SHP77 treated with DMSO at 0.1 percent for 48 hours (cell line): ENCODE results near the gene SMAD1.
"Not testable (repeated sequence)": the region's sequence is repeated elsewhere in the genome, so short reads cannot be mapped to it uniquely, and the experiment has no call there.

Experiments
- DNase-seq: peaks from one replicate; lab custom pipeline; 2025; lab: John Stamatoyannopoulos, UW

The SMAD1 gene

DNA sequence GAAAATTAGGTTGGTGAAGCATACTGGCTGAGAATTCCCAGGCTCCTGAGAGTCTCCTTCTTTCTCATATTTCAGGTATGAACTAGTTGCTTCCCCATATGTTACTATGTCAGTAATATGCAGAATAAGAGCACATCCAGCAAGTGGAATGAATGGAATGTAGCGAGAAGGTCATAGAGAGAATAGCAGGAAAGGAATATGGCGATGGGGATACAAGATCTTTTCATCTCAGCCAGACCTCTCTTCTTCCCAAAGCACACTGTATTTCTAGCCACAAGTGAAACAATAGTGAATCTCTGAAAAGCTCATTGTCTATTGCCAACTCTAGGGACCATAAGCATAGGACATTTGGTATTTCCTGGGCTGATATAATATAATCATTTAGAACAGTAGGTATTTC lies 82.9 kb downstream of the SMAD1 start:
- no peak for DNase-seq

DNA sequence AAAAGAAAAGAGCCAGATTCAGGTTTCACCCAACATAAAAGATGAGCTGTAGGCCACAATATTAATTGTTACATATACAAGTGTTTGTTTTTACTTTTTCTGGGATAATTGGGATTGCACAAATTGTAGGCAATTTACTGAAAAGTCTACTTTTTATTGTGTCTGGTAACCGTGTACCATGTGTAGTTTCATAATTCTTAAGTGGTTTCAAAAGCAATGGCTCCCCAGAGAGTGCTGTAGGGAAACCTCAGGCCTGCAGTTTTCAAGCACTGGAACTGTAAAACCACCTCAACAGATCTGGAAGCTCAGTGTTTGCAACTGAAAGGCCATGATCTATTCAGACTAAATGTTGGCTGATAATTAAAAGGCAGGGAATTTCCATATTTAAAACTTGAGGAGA lies 83.7 kb downstream of the SMAD1 start:
- DNase-seq: no peak

DNA sequence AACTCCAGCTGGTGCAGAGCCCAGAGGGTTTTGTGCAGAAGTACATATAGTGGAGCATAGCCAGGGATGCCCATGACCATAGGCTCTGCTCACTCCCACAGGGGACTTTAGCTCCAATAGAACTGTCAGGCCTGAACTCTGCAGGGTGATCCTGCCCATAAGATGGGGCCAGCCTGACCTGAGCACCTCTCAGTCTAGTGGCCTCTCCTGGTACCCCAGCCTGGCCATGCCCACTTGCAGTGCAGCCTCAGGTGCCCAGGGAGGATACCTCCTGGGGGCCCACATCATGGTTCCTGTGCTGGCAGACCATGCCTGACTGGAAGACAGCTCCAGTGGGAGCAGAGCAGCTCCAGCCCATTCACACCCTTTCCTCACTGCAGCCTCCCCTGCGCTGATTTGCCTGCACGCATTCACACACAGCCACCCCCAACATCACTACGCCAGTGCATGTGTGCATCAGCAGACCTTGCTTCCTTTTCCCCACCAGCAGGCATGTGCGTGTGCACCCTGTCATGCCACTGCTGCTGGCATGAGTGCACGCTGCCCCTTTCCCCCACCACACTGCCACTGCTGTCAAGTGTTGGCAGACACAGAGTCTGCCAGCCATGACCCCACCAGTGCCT lies 84.5 kb downstream of the SMAD1 start:
- DNase-seq: no peak

DNA sequence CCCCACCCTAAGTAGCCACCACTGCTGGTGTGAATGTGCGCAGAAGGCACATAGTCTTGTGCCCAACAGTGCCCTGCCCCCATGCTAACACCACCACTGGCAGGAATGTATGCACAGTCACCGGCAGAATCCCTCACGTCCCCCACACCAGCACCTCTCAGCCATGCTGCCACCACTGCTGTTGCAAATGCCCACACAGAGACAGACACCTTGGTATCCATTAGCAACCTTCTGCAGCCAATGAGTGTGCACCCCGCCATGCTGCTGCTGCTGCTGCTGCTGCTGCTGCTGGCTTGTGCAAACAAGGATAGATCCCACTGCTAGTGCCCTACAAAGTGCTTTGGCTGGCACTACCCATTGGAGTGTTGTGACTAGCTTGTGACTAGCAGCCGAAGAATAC lies 85.1 kb downstream of the SMAD1 start:
- no peak for DNase-seq

DNA sequence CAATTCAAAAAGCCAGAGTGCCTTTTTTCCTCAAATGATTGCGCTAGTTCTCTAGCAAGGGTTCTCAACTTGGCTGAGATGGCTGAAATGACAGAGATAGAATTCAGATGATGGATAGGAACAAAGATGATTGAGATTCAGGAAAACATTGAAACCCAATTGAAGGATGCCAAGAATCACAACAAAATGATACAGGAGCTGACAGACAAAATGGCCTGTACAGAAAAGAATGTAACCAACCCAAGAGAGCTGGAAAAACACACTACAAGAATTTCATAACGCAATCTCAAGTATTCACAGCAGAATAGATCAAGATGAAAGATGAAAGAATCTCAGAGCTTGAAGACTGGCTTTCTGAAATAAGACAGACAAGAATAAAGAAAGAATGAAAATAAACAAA lies 85.9 kb downstream of the SMAD1 start:
- DNase-seq: no peak

DNA sequence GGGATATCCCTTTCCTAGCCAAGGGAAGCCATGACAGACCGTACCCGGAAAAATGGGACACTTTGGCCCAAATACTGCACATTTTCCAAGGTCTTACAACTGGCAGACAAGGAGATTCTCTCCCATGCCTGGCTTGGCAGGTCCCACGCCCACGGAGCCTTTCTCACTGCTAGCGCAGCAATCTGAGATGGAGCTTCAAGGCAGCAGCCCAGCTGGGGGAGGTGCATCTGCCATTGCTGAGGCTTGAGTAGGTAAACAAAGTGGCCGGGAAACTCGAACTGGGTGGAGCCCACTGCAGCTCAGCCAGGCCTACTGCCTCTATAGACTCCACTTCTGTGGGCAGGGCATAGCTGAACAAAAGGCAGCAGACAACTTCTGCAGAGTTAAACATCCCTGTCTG lies 92.9 kb downstream of the SMAD1 start:
- DNase-seq: not testable (repeated sequence)

DNA sequence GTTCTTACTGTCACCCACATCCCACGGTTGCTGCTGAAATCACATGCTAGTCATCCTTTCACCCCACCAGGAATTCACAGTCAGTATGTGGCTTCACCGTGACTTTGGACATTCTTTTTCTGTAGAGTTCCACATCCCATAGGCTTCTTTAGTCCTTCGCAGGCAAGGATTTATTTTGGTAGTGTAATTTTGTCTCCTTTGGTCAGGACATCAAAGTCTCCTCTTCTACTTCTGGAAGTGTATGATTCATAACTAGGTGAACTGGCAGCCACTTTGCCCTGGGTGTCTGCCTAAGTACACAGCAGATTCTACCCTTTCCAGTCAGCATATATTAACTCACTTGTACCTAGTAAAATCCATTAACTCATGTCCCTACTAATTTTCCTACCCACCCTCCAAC lies 99.3 kb downstream of the SMAD1 start:
- DNase-seq: no peak

DNA sequence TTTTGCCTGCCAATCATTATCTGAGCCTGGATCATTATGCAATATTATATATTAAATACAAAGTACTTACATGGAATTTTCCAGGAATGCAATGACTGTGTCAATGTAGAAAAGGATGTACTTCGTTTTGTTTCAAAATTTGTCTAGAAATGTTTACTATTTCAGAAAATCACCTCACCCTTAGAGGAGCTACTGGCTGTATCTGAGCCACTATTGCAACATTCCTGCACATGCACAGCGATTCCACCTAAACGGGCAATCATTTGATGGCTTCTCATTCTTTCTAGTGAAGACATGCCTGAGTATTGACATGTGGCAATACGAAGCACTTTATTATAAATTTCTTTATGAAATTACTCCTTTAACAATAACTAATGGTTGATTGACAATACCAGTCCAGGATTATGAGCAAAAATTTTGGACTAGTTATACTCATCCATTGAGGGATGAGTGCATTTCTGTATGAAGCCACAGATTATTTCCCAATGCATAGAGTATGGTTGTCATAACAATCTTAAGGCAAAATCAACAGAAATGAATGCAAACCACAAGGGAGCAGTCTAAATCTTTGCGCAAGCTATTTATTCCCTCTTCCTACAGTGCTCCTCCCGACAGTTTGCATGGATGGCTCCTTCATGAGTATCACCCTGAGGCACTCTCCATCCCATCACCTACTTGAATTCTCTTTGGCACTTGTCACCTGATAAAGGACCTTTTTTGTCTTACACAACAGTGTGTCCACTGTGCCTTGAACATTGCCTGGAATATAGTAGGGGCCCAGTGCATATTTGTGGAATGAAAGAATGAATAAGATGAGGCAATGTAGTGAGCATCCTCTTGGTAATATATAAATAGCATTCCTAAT lies 101.8 kb downstream of the SMAD1 start:
- no peak for DNase-seq

DNA sequence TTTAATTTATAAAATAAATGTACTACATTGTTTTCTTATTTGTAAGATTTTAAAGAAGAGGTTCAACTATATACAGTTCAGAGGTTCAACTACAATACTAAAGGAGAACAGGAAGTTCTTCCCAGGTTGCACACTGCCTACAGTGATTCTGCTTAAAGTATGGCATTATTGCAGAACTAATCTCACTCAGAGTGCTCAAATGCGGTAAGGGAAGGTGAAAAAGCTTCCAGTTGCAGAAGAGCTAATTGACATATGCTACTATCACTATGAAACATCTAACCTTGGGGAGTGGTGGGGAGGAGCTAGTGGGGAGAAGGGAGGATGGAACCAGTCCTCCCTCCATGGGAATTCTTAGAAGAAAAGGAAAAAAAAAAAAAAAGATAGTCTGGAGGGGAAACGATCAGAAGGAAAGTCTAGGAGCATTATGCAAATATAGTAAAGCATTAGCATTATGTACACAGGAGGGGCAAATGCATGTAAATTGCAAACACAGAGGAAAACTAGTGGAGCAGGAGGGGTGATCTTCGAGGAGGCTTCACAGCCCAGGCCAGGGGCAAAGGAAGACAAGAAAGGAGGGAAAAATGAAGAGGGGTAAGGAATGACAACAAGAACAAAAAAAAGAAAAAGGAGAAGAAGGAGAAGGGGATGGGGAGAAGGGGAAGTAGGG lies 105.6 kb downstream of the SMAD1 start:
- DNase-seq: no peak

DNA sequence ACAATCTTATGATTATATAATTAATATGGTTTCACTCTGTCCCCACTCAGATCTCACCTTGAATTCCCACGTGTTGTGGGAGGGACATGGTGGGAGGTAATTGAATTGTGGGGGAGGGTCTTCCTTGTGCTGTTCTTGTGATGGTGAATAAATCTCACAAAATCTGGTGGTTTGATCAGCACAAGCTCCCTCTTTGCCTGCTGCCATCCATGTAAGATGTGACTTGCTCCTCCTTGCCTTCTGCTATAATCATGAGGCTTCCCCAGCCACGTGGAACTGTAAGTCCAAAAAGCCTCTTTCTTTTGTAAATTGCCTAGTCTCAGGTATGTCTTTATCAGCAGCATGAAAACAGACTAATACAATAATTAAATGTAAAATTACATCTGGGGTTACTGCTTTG lies 107.7 kb downstream of the SMAD1 start:
- DNase-seq: not testable (repeated sequence)

DNA sequence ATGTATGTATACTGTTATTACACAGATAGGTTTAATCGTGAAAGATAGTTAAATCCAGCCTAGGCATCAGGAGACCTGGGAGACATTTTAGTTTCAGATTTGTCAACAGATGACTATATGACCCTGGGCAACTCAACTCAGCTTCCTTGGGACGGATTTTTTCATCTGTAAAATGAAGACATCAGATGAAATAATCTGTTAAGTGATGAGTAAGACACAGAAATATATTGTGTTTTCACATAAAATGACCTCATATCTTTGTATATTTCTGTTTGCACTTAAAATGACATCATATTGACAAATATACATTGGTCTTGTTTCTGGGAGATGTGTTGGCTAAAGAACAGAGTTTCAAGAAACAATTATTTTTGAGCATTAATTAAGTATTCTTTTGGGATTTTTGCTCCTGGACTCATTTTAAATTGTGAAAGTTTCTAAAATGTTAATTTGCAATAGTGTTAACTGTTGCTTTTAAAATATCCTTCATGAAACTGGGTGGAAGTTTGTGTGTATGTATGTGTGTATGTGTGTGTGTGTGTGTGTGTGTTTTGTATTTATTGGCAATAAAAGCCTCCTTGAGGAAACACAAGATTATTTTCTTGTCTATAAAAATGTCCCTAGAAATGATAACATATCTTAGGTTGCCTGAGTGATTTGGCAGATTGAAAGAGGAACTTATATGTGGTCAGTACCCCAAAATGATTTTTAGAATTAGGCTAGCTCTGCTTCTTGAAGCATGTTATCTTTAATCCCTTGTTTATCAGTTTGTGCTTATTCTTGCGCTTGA lies 108.5 kb downstream of the SMAD1 start:
- DNase-seq: no peak

DNA sequence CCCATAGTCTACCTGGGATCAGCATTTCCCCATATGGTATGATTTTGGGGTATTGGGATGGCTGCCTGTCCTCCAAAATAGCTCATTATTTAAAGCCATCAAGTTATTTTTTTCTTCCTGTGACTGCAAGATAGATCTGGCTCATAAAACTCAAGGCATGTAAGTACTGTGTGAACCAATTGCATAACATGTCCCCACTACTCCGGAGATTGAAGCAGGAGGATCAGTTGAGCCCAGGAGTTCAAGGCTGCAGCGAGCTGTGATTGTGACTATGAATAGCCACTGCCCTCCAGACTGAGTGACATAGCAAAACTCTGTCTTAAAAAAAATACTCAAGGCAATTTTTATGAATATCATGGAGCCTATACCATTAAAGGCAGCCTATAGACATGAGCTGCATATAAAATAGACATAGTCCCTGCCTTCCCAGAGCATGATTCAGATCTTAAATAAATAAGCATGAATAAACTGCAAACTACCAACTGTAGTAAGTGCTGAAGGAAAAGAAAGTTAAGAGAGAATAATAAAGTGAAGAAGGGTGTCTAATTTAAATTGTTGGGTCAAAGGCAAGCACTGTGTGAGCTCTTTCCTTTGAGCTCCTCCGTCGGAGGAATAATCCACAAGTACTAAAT lies 120.6 kb downstream of the SMAD1 start:
- no peak for DNase-seq

DNA sequence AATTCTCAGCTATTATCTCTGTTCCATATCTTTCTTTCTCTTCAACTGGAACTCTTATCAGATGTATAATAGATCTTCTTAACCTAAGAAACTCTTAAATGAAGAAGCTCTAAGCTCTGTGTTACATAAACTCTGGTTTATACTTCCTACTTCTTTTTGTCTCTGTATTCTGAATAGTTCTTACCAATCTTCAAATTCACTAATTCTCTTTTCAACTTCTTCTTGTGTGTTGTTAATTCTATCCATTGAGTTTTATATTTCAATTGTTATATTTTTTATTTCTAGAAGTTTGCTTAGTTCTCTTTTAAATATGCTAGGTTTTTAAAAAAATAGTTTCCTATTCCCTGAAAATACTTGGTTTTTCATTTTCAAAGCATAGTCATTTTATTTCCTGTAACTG lies 124.3 kb downstream of the SMAD1 start:
- no peak for DNase-seq
